ENCODE results near the gene PTBP2.
A peak's percentile ranks its signal among the peaks of the same experiment; 100 is the strongest.
"Not testable (repeated sequence)": the region's sequence is repeated elsewhere in the genome, so short reads cannot be mapped to it uniquely, and the experiment has no call there.

PTBP2 gene

GRCh38 chr1:96741335-96741734 lies 19.8 kb downstream of the PTBP2 start:
- no peaks in the 10 kb centered on the region for H3K9me3 ChIP-seq (ENCODE audit: control insufficient read depth, insufficient read depth, low read length)
- no peaks in the 10 kb centered on the region for H3K36me3 ChIP-seq (ENCODE audit: control insufficient read depth, insufficient read depth, low read length)
- H3K27me3 ChIP-seq (ENCODE audit: control insufficient read depth, insufficient read depth, low read length), result no peaks in the 10 kb centered on the region
- H3K4me1 ChIP-seq (ENCODE audit: control insufficient read depth, insufficient read depth, low read length), result peaks cover 3% of the 10 kb centered on the region
- H3K9ac ChIP-seq (ENCODE audit: low read depth, low read length), result peak overlapping the region; percentile 42
- H3K4me3 ChIP-seq (ENCODE audit: low read depth, low read length), result no peak overlapping the region

DNA sequence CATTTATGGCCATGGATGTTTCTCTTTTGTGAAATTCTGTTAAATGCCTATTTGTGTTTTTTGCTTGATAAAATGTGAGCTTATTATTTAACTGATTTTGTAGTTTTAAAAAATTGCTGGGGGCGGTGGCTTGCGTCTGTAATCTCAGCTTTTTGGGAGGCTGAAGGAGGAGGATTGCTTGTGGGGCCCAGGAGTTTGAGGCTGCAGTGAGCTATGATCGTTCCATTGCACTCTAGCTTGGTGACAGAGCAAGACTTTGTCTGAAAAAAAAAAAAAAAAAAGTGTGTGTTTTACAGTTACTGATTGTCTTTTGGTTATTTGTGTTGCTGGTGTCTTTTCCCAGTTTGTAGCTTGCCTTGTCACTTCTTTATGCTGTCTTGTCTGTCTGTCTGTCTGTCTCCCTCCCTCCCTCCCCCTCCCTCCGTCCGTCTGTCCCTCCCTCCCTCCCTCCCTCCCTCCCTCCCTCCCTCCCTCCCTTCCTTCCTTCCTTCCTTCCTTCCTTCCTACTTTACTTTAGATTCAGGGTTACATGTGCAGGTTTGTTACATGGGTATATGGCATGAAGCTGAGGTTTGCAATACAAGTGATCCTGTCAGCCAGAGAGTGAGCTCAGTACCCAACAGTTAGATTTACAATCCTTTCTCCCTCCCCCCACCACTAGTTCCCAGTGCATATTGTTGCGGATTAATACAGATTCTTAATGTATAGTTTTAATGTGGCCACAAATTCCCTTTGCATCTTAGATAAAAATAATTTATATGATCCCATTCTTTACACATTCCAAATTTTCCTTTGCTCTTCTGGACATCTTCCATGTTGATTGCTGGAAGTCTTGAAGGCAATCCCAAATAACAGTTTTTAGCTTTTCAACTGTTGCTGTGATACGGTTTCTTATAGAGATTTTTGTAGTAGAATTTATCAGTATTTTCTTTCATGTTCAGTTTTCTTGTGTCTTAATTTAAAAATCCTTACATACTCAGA lies 25.1 kb downstream of the PTBP2 start:
- H3K27me3 ChIP-seq (ENCODE audit: control insufficient read depth, insufficient read depth, low read length), result no peaks in the 10 kb centered on the region
- H3K36me3 ChIP-seq (ENCODE audit: control insufficient read depth, insufficient read depth, low read length), result no peaks in the 10 kb centered on the region
- no peak overlapping the region for H3K9ac ChIP-seq (ENCODE audit: low read depth, low read length)
- no peaks in the 10 kb centered on the region for H3K9me3 ChIP-seq (ENCODE audit: control insufficient read depth, insufficient read depth, low read length)
- no peak overlapping the region for H3K4me3 ChIP-seq (ENCODE audit: low read depth, low read length)
- peaks cover 3% of the 10 kb centered on the region for H3K4me1 ChIP-seq (ENCODE audit: control insufficient read depth, insufficient read depth, low read length)

DNA sequence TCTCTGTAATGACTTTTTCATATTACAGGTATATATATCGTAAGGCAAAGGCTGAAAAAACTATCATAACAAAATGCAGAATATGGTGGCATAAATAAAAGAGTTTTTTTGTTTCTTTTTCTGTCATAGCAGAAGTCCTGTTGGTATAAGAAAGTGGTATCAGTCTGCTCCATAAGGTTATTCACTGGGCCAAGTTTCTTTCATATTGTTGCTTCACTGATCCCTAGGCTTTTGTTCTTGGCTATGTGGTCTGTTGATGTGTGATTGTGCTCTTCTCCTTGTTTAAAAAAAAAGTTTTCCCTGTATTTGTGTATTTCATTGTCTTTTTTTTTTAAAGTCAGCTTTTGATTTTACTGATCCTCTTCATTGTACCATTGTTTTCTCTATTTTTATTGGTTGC lies 26.0 kb downstream of the PTBP2 start:
- Histone ChIP-seq H3K9ac (ENCODE audit: low read depth, low read length) (no peak overlapping the region), H3K36me3 (ENCODE audit: control insufficient read depth, insufficient read depth, low read length) (peaks cover 3% of the 10 kb centered on the region), H3K4me3 (ENCODE audit: low read depth, low read length) (no peak overlapping the region), H3K9me3 (ENCODE audit: control insufficient read depth, insufficient read depth, low read length) (no peaks in the 10 kb centered on the region), H3K27me3 (ENCODE audit: control insufficient read depth, insufficient read depth, low read length) (no peaks in the 10 kb centered on the region), H3K4me1 (ENCODE audit: control insufficient read depth, insufficient read depth, low read length) (peaks cover 3% of the 10 kb centered on the region)

- peaks cover 8% of the 10 kb centered on the region for H3K36me3 ChIP-seq (ENCODE audit: control insufficient read depth, insufficient read depth, low read length)
- H3K9me3 ChIP-seq (ENCODE audit: control insufficient read depth, insufficient read depth, low read length), result no peaks in the 10 kb centered on the region
- no peak overlapping the region for H3K9ac ChIP-seq (ENCODE audit: low read depth, low read length)
- H3K4me1 ChIP-seq (ENCODE audit: control insufficient read depth, insufficient read depth, low read length), result peaks cover 3% of the 10 kb centered on the region
- no peaks in the 10 kb centered on the region for H3K27me3 ChIP-seq (ENCODE audit: control insufficient read depth, insufficient read depth, low read length)
- H3K4me3 ChIP-seq (ENCODE audit: low read depth, low read length), result no peak overlapping the region
These were observed 26.5 kb downstream of the PTBP2 start for GRCh38 chr1:96748078-96748477.

DNA sequence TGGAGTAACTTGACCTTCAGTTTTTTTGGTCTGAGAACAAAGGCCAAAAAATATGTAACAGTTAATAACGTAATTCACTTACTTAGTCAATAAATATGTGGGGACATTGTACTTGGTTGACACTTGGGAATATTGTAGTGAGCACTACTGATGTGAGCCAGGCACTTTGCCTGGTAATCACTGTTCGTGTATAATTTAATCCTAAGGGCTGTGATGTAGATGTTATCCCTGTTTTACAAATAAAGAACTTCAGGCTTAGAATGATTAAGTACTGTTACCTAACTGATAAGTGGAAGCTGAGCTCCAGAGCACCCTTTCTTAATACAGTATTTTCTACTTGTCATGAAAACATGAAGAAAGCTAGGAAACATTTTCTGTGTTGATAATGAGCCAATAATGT lies 28.0 kb downstream of the PTBP2 start:
- H3K27me3 ChIP-seq (ENCODE audit: control insufficient read depth, insufficient read depth, low read length), result no peaks in the 10 kb centered on the region
- H3K9me3 ChIP-seq (ENCODE audit: control insufficient read depth, insufficient read depth, low read length), result no peaks in the 10 kb centered on the region
- no peak overlapping the region for H3K4me3 ChIP-seq (ENCODE audit: low read depth, low read length)
- H3K36me3 ChIP-seq (ENCODE audit: control insufficient read depth, insufficient read depth, low read length), result peaks cover 10% of the 10 kb centered on the region
- peaks cover 3% of the 10 kb centered on the region for H3K4me1 ChIP-seq (ENCODE audit: control insufficient read depth, insufficient read depth, low read length)
- H3K9ac ChIP-seq (ENCODE audit: low read depth, low read length), result no peak overlapping the region

DNA sequence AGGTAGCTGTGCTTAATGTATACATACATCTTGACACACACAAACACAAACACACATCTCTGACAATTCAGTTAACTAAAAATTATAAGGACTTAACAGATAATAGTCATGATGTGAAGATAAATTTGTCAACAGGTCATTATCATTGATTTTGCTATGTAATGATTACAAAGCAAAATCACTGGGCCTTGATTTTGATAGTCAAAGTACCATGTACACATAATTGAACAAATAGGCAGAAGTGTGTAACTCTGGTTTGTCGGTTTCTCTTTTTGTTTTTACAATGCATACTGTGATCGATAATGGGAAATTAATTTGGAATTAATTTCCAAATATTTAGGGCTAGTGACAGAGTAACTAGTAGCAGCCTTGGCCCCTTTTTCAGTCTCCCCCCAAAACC lies 30.8 kb downstream of the PTBP2 start:
- peaks cover 16% of the 10 kb centered on the region for H3K36me3 ChIP-seq (ENCODE audit: control insufficient read depth, insufficient read depth, low read length)
- H3K4me1 ChIP-seq (ENCODE audit: control insufficient read depth, insufficient read depth, low read length), result no peaks in the 10 kb centered on the region
- no peaks in the 10 kb centered on the region for H3K27me3 ChIP-seq (ENCODE audit: control insufficient read depth, insufficient read depth, low read length)
- no peaks in the 10 kb centered on the region for H3K9me3 ChIP-seq (ENCODE audit: control insufficient read depth, insufficient read depth, low read length)
- H3K4me3 ChIP-seq (ENCODE audit: low read depth, low read length), result no peak overlapping the region
- no peak overlapping the region for H3K9ac ChIP-seq (ENCODE audit: low read depth, low read length)

GRCh38 chr1:96756789-96757188 lies 35.2 kb downstream of the PTBP2 start:
- Histone ChIP-seq H3K36me3 (ENCODE audit: control insufficient read depth, insufficient read depth, low read length) (peaks cover 18% of the 10 kb centered on the region), H3K27me3 (ENCODE audit: control insufficient read depth, insufficient read depth, low read length) (no peaks in the 10 kb centered on the region), H3K9ac (ENCODE audit: low read depth, low read length) (no peak overlapping the region), H3K4me1 (ENCODE audit: control insufficient read depth, insufficient read depth, low read length) (no peaks in the 10 kb centered on the region), H3K4me3 (ENCODE audit: low read depth, low read length) (no peak overlapping the region), H3K9me3 (ENCODE audit: control insufficient read depth, insufficient read depth, low read length) (peaks cover 10% of the 10 kb centered on the region)

DNA sequence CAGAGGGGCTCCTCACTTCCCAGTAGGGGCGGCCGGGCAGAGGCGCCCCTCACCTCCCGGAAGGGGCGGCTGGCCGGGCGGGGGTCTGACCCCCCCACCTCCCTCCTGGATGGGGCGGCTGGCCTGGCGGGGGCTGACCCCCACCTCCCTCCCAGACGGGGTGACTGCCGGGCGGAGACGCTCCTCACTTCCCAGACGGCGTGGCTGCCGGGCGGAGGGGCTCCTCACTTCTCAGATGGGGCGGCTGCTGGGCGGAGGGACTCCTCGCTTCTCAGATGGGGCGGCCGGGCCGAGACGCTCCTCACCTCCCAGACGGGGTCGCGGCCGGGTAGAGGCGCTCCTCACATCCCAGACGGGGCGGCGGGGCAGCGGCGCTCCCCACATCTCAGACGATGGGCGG lies 41.0 kb downstream of the PTBP2 start:
- peaks cover 10% of the 10 kb centered on the region for H3K9me3 ChIP-seq (ENCODE audit: control insufficient read depth, insufficient read depth, low read length)
- H3K36me3 ChIP-seq (ENCODE audit: control insufficient read depth, insufficient read depth, low read length); H3K4me3 ChIP-seq (ENCODE audit: low read depth, low read length); H3K4me1 ChIP-seq (ENCODE audit: control insufficient read depth, insufficient read depth, low read length); H3K9ac ChIP-seq (ENCODE audit: low read depth, low read length); H3K27me3 ChIP-seq (ENCODE audit: control insufficient read depth, insufficient read depth, low read length): not testable (repeated sequence)

DNA sequence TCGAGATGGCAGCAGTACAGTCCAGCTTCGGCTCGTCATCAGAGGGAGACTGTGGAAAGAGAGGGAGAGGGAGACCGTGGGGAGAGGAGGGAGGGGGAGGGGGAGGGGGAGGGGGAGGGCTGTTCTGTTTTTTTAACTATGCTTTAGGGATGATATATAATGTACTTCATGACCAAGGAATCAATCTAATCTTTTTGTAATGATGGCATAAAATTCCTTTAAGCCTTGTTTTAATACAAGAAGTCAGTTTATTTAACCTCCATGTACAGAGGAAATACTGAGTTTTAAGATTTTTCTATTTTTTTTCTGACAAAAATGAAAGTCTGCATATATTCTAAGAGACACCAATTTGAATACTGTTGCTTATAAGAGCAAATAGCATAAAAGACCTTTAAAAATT lies 41.9 kb downstream of the PTBP2 start:
- no peak overlapping the region for H3K9ac ChIP-seq (ENCODE audit: low read depth, low read length)
- H3K4me3 ChIP-seq (ENCODE audit: low read depth, low read length), result no peak overlapping the region
- H3K36me3 ChIP-seq (ENCODE audit: control insufficient read depth, insufficient read depth, low read length), result peaks cover 2% of the 10 kb centered on the region
- peaks cover 7% of the 10 kb centered on the region for H3K9me3 ChIP-seq (ENCODE audit: control insufficient read depth, insufficient read depth, low read length)
- H3K27me3 ChIP-seq (ENCODE audit: control insufficient read depth, insufficient read depth, low read length), result no peaks in the 10 kb centered on the region
- H3K4me1 ChIP-seq (ENCODE audit: control insufficient read depth, insufficient read depth, low read length), result no peaks in the 10 kb centered on the region

GRCh38 chr1:96764469-96764868 lies 42.9 kb downstream of the PTBP2 start:
- Histone ChIP-seq H3K4me3 (ENCODE audit: low read depth, low read length) (no peak overlapping the region), H3K9ac (ENCODE audit: low read depth, low read length) (no peak overlapping the region), H3K9me3 (ENCODE audit: control insufficient read depth, insufficient read depth, low read length) (peaks cover 7% of the 10 kb centered on the region), H3K36me3 (ENCODE audit: control insufficient read depth, insufficient read depth, low read length) (peaks cover 2% of the 10 kb centered on the region), H3K4me1 (ENCODE audit: control insufficient read depth, insufficient read depth, low read length) (no peaks in the 10 kb centered on the region), H3K27me3 (ENCODE audit: control insufficient read depth, insufficient read depth, low read length) (no peaks in the 10 kb centered on the region)

DNA sequence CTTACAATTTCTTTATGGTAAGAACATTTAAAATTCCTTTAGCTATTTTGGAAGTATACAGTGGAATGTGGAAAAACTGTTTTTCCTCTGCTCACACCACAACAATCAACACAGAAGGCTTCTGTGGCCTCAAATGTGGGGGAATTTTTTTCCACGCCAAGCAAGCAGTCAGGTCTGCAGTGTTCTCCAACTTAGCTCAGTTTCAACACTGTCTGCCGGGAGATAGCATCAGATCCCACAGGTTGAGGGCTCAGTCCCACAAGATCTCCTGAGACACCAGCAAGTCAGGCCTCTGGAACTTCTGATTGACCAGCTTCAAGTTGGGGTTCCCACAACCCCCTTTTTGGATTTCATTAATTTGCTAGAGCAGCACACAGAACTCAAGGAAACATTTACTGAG lies 50.3 kb downstream of the PTBP2 start:
- Histone ChIP-seq H3K4me1 (ENCODE audit: control insufficient read depth, insufficient read depth, low read length) (no peaks in the 10 kb centered on the region), H3K9ac (ENCODE audit: low read depth, low read length) (no peak overlapping the region), H3K9me3 (ENCODE audit: control insufficient read depth, insufficient read depth, low read length) (no peaks in the 10 kb centered on the region), H3K4me3 (ENCODE audit: low read depth, low read length) (no peak overlapping the region), H3K36me3 (ENCODE audit: control insufficient read depth, insufficient read depth, low read length) (no peaks in the 10 kb centered on the region), H3K27me3 (ENCODE audit: control insufficient read depth, insufficient read depth, low read length) (no peaks in the 10 kb centered on the region)

DNA sequence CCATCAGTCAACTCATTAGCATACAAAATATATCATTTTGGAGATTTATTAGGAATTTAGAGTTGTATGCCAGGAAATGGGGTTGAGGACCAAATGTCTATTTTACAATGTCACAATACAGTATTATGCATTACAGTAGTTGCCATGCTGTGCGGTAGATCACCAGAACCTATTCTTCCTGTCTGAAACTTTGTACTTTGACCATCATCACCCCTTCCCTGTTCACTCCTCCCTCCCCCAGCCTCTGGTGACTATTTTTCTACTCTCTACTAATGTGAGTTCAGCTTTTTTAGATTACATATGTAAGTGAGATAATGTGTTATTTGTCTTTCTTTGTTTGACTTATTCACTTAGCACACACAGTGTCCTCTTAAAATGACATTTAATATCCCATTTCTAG lies 50.8 kb downstream of the PTBP2 start:
- Histone ChIP-seq H3K4me3 (ENCODE audit: low read depth, low read length) (no peak overlapping the region), H3K4me1 (ENCODE audit: control insufficient read depth, insufficient read depth, low read length) (no peaks in the 10 kb centered on the region), H3K36me3 (ENCODE audit: control insufficient read depth, insufficient read depth, low read length) (no peaks in the 10 kb centered on the region), H3K9me3 (ENCODE audit: control insufficient read depth, insufficient read depth, low read length) (no peaks in the 10 kb centered on the region), H3K27me3 (ENCODE audit: control insufficient read depth, insufficient read depth, low read length) (no peaks in the 10 kb centered on the region), H3K9ac (ENCODE audit: low read depth, low read length) (no peak overlapping the region)

Data from iPS-15b (cell line).